Activated B cell treated with CpG ODN at 0.5 μM for 24 hours (primary cell): ENCODE measurements around the gene SCAMP1. TPM values are rescaled to one million over a fixed set of nuclear protein-coding genes. Genes with fewer than 3 reads are reported as not detected.

Experiments
- ATAC-seq: fragments of 200-7000 bp; cut with Tn5 transposase; one replicate; pipeline ENCODE4 v1.10.0; 2021; ENCODE audit warnings: low read depth, mild to moderate bottlenecking, moderate library complexity
- CTCF ChIA-PET: fragments of 350-600 bp; sonication (Branson Sonifier 250); formaldehyde crosslinking; loops from one replicate; lab custom pipeline; 2021; ENCODE audit warnings: antibody characterized with exemption; lab: Charles Lee
- POLR2A ChIA-PET: fragments of 350-600 bp; sonication (Branson Sonifier 250); formaldehyde crosslinking; loops from one replicate; lab custom pipeline; 2021; ENCODE audit warnings: antibody characterized with exemption; lab: Charles Lee
- DNase-seq: peaks from one replicate; pipeline ENCODE4 v3.0.0; 2022
- H3K27ac Mint-ChIP-seq: one replicate; pipeline ENCODE4 v1.8.0; 2020; ENCODE audit warnings: mixed read lengths
- H3K27me3 Mint-ChIP-seq: one replicate; pipeline ENCODE4 v1.8.0; 2021; ENCODE audit warnings: mixed read lengths
- H3K36me3 Mint-ChIP-seq: one replicate; pipeline ENCODE4 v1.8.0; 2021; ENCODE audit warnings: low read depth, mixed read lengths
- H3K4me1 Mint-ChIP-seq: one replicate; pipeline ENCODE4 v1.8.0; 2021; ENCODE audit warnings: mixed read lengths
- H3K4me3 Mint-ChIP-seq: one replicate; pipeline ENCODE4 v1.8.0; 2020; ENCODE audit warnings: mild to moderate bottlenecking, mixed read lengths
- H3K9me3 Mint-ChIP-seq: one replicate; pipeline ENCODE4 v1.8.0; 2020; ENCODE audit warnings: mixed read lengths
- CTCF ChIP-seq: fragments of 200-600 bp; IDR thresholded peaks from one replicate; pipeline ENCODE4 v1.8.0; 2022; ENCODE audit warnings: antibody characterized with exemption, mild to moderate bottlenecking
- intact Hi-C: fragments of 100-400 bp; cut with micrococcal nuclease; formaldehyde crosslinking; loops from one replicate; pipeline ENCODE4 v1.15.1; 2024
- total RNA-seq: library from RNA; stranded (reverse); gene quantifications from 2 replicates; pipeline ENCODE4 v1.2.3, GENCODE V29; 2022

Gene SCAMP1
- total RNA-seq, 1 donor from 2014 or later: 9.6 TPM

- H3K9me3 Mint-ChIP-seq: no peaks in the 10 kb centered on the region
- peaks cover 38% of the 10 kb centered on the region for H3K4me1 Mint-ChIP-seq
- POLR2A ChIA-PET: no interaction called here
- intact Hi-C loops: no loop called here
- no peak for TF ChIP-seq CTCF
- ATAC-seq (no peak), DNase-seq (no peak)
- H3K4me3 Mint-ChIP-seq: no peak overlapping the region
- H3K36me3 Mint-ChIP-seq: no peaks in the 10 kb centered on the region
- CTCF ChIA-PET: interaction anchor here (1.6 kb wide), 1 partner anchor 10 kb away, joined by 4 read pairs; no protein-coding TSS in a partner anchor
- no peak overlapping the region for H3K27ac Mint-ChIP-seq
- no peaks in the 10 kb centered on the region for H3K27me3 Mint-ChIP-seq
These were observed 141.3 kb downstream of the SCAMP1 start for GRCh38 chr5:78501411-78502352.

- Mint-ChIP-seq H3K27me3 (no peaks in the 10 kb centered on the region), H3K27ac (no peak overlapping the region), H3K4me1 (peaks cover 26% of the 10 kb centered on the region), H3K4me3 (no peak overlapping the region), H3K9me3 (no peaks in the 10 kb centered on the region), H3K36me3 (peaks cover 3% of the 10 kb centered on the region)
- POLR2A ChIA-PET: no interaction called here
- TF ChIP-seq CTCF: no peak
- intact Hi-C loops: no loop called here
- ATAC-seq: no peak
- CTCF ChIA-PET: no interaction called here
- DNase-seq: no peak
These were observed 143.7 kb downstream of the SCAMP1 start for GRCh38 chr5:78503958-78504653.

- Mint-ChIP-seq H3K36me3 (peaks cover 5% of the 10 kb centered on the region), H3K9me3 (no peaks in the 10 kb centered on the region), H3K4me3 (no peak overlapping the region), H3K27me3 (no peaks in the 10 kb centered on the region), H3K27ac (no peak overlapping the region), H3K4me1 (peaks cover 30% of the 10 kb centered on the region)
- ChIA-PET POLR2A (no interaction called here), CTCF (no interaction called here)
- DNase-seq (no peak), ATAC-seq (no peak)
- intact Hi-C loops: no loop called here
- no peak for TF ChIP-seq CTCF
These were observed 144.6 kb downstream of the SCAMP1 start for GRCh38 chr5:78504704-78505677.

GRCh38 chr5:78505860-78506259 lies 145.4 kb downstream of the SCAMP1 start:
- no peaks in the 10 kb centered on the region for H3K9me3 Mint-ChIP-seq
- intact Hi-C loops: no loop called here
- DNase-seq (no peak), ATAC-seq (no peak)
- CTCF ChIA-PET: no interaction called here
- POLR2A ChIA-PET: no interaction called here
- no peak overlapping the region for H3K27ac Mint-ChIP-seq
- H3K4me1 Mint-ChIP-seq: peaks cover 34% of the 10 kb centered on the region
- H3K27me3 Mint-ChIP-seq: no peaks in the 10 kb centered on the region
- no peak overlapping the region for H3K4me3 Mint-ChIP-seq
- H3K36me3 Mint-ChIP-seq: peaks cover 5% of the 10 kb centered on the region
- TF ChIP-seq CTCF: no peak
